WTC11 (cell line): Measurements from ENCODE around the gene ASS1. TPM values are rescaled to one million over a fixed set of nuclear protein-coding genes. Genes with fewer than 3 reads are reported as not detected.

Experiments
- ATAC-seq: fragments of 200-7000 bp; cut with Tn5 transposase; 2 replicates; pipeline ENCODE4 v1.10.0; 2021; ENCODE audit warnings: mild to moderate bottlenecking, moderate library complexity
- CTCF ChIA-PET: fragments of 300-600 bp; sonication (Branson Sonifier 250); formaldehyde crosslinking; loops from one replicate; lab custom pipeline; 2021; ENCODE audit warnings: antibody characterized with exemption; lab: Charles Lee
- POLR2A ChIA-PET: fragments of 350-600 bp; sonication (Branson Sonifier 250); formaldehyde crosslinking; loops from one replicate; lab custom pipeline; 2021; ENCODE audit warnings: antibody characterized with exemption; lab: Charles Lee
- DNase-seq: peaks from one replicate; pipeline ENCODE4 v3.0.0; 2021; ENCODE audit warnings: low spot score
- H3K27ac Mint-ChIP-seq: 2 replicates; pipeline ENCODE4 v1.8.0; 2021; ENCODE audit warnings: mixed read lengths
- H3K27me3 Mint-ChIP-seq: 2 replicates; pipeline ENCODE4 v1.8.0; 2021; ENCODE audit warnings: low read depth, mild to moderate bottlenecking, moderate library complexity, mixed read lengths
- H3K36me3 Mint-ChIP-seq: 2 replicates; pipeline ENCODE4 v1.8.0; 2021; ENCODE audit warnings: mixed read lengths
- H3K4me1 Mint-ChIP-seq: 2 replicates; pipeline ENCODE4 v1.8.0; 2022; ENCODE audit warnings: mixed read lengths
- H3K4me3 Mint-ChIP-seq: 2 replicates; pipeline ENCODE4 v1.8.0; 2021; ENCODE audit warnings: mild to moderate bottlenecking, moderate library complexity, mixed read lengths
- H3K9me3 Mint-ChIP-seq: 2 replicates; pipeline ENCODE4 v1.8.0; 2021; ENCODE audit warnings: mixed read lengths
- ATF6 ChIP-seq: sonication (generic); formaldehyde crosslinking; IDR thresholded peaks from 2 replicates; pipeline ENCODE4 v1.8.1; 2023; ENCODE audit warnings: mild to moderate bottlenecking, missing genetic modification reagents
- CBFB ChIP-seq: sonication (generic); formaldehyde crosslinking; IDR thresholded peaks from 2 replicates; pipeline ENCODE4 v1.8.1; 2022; ENCODE audit warnings: mild to moderate bottlenecking, low read depth, missing genetic modification reagents
- CREM ChIP-seq: sonication (generic); formaldehyde crosslinking; IDR thresholded peaks from 2 replicates; pipeline ENCODE4 v1.8.1; 2022; ENCODE audit warnings: mild to moderate bottlenecking, missing genetic modification reagents, moderate library complexity
- EMX1 ChIP-seq: fragments of 250-450 bp; sonication (Bioruptor Pico); IDR thresholded peaks from 2 replicates; pipeline ENCODE4 v1.8.0; 2021; ENCODE audit warnings: mild to moderate bottlenecking
- FOXP1 ChIP-seq: sonication (generic); formaldehyde crosslinking; IDR thresholded peaks from 2 replicates; pipeline ENCODE4 v1.8.0; 2022; ENCODE audit warnings: missing genetic modification reagents, mild to moderate bottlenecking, moderate library complexity, borderline replicate concordance
- GTF2I ChIP-seq: fragments of 250-450 bp; sonication (Bioruptor Pico); conservative IDR thresholded peaks from 2 replicates; pipeline ENCODE4 v1.4.0; 2021; ENCODE audit warnings: mild to moderate bottlenecking
- IRF2 ChIP-seq: sonication (generic); formaldehyde crosslinking; IDR thresholded peaks from 2 replicates; pipeline ENCODE4 v1.8.0; 2022; ENCODE audit warnings: low read depth, missing genetic modification reagents, borderline replicate concordance
- JUN ChIP-seq: sonication (generic); formaldehyde crosslinking; IDR thresholded peaks from 2 replicates; pipeline ENCODE4 v1.8.0; 2023; ENCODE audit warnings: mild to moderate bottlenecking, missing genetic modification reagents
- MYBL2 ChIP-seq: sonication (generic); formaldehyde crosslinking; IDR thresholded peaks from 2 replicates; pipeline ENCODE4 v1.8.1; 2023; ENCODE audit warnings: mild to moderate bottlenecking, moderate library complexity, missing genetic modification reagents
- NFATC4 ChIP-seq: fragments of 250-450 bp; sonication (Bioruptor Pico); IDR thresholded peaks from 2 replicates; pipeline ENCODE4 v1.9.0; 2021; ENCODE audit warnings: mild to moderate bottlenecking
- NR1H2 ChIP-seq: sonication (generic); formaldehyde crosslinking; IDR thresholded peaks from 2 replicates; pipeline ENCODE4 v1.9.0; 2021; ENCODE audit warnings: mild to moderate bottlenecking, moderate library complexity, missing genetic modification reagents
- SMAD4 ChIP-seq: sonication (generic); formaldehyde crosslinking; IDR thresholded peaks from 2 replicates; pipeline ENCODE4 v1.8.0; 2022; ENCODE audit warnings: mild to moderate bottlenecking, missing genetic modification reagents
- TP53 ChIP-seq: sonication (generic); formaldehyde crosslinking; IDR thresholded peaks from 2 replicates; pipeline ENCODE4 v1.8.1; 2023; ENCODE audit warnings: mild to moderate bottlenecking, missing genetic modification reagents
- ZNF121 ChIP-seq: sonication (generic); formaldehyde crosslinking; IDR thresholded peaks from 2 replicates; pipeline ENCODE4 v1.8.0; 2023; ENCODE audit warnings: missing genetic modification reagents
- ZNF138 ChIP-seq: sonication (generic); formaldehyde crosslinking; conservative IDR thresholded peaks from 2 replicates; pipeline ENCODE4 v1.8.1; 2022; ENCODE audit warnings: mild to moderate bottlenecking, moderate library complexity, missing genetic modification reagents
- ZNF425 ChIP-seq: fragments of 250-450 bp; sonication (Bioruptor Pico); conservative IDR thresholded peaks from 2 replicates; pipeline ENCODE4 v1.9.0; 2021; ENCODE audit warnings: mild to moderate bottlenecking
- total RNA-seq: library from RNA; stranded (reverse); gene quantifications from 3 replicates; pipeline ENCODE4 v1.2.3, GENCODE V29; 2021
- TF ChIP-seq, protein P1 (sequence below): sonication (generic); formaldehyde crosslinking; IDR thresholded peaks from 2 replicates; pipeline ENCODE4 v1.8.0; 2023; ENCODE audit warnings: missing genetic modification reagents, mild to moderate bottlenecking, borderline replicate concordance
- TF ChIP-seq, protein P2 (sequence below): fragments of 250-450 bp; sonication (Bioruptor Pico); IDR thresholded peaks from 2 replicates; pipeline ENCODE4 v1.9.0; 2021; ENCODE audit warnings: mild to moderate bottlenecking, borderline replicate concordance
- TF ChIP-seq, protein P3 (sequence below): fragments of 250-450 bp; sonication (Bioruptor Pico); IDR thresholded peaks from 2 replicates; pipeline ENCODE4 v2.1.2; 2022; ENCODE audit warnings: mild to moderate bottlenecking, moderate library complexity
- TF ChIP-seq, protein P4 (sequence below): sonication (generic); formaldehyde crosslinking; IDR thresholded peaks from 2 replicates; pipeline ENCODE4 v1.8.0; 2023; ENCODE audit warnings: missing genetic modification reagents

ASS1 gene
- total RNA-seq, 1 experiment from 2014 or later, result 95.7 TPM

- DNase-seq, result no peak
- no peak overlapping the region for H3K4me3 Mint-ChIP-seq
- TF ChIP-seq, protein P1, sequence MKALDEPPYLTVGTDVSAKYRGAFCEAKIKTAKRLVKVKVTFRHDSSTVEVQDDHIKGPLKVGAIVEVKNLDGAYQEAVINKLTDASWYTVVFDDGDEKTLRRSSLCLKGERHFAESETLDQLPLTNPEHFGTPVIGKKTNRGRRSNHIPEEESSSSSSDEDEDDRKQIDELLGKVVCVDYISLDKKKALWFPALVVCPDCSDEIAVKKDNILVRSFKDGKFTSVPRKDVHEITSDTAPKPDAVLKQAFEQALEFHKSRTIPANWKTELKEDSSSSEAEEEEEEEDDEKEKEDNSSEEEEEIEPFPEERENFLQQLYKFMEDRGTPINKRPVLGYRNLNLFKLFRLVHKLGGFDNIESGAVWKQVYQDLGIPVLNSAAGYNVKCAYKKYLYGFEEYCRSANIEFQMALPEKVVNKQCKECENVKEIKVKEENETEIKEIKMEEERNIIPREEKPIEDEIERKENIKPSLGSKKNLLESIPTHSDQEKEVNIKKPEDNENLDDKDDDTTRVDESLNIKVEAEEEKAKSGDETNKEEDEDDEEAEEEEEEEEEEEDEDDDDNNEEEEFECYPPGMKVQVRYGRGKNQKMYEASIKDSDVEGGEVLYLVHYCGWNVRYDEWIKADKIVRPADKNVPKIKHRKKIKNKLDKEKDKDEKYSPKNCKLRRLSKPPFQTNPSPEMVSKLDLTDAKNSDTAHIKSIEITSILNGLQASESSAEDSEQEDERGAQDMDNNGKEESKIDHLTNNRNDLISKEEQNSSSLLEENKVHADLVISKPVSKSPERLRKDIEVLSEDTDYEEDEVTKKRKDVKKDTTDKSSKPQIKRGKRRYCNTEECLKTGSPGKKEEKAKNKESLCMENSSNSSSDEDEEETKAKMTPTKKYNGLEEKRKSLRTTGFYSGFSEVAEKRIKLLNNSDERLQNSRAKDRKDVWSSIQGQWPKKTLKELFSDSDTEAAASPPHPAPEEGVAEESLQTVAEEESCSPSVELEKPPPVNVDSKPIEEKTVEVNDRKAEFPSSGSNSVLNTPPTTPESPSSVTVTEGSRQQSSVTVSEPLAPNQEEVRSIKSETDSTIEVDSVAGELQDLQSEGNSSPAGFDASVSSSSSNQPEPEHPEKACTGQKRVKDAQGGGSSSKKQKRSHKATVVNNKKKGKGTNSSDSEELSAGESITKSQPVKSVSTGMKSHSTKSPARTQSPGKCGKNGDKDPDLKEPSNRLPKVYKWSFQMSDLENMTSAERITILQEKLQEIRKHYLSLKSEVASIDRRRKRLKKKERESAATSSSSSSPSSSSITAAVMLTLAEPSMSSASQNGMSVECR (CRISPR knock-in tag), result no peak
- TF ChIP-seq NR1H2 (CRISPR knock-in tag) (no peak), CREM (CRISPR knock-in tag) (no peak), MYBL2 (CRISPR knock-in tag) (no peak), FOXP1 (CRISPR knock-in tag) (no peak), SMAD4 (CRISPR knock-in tag) (no peak), ATF6 (no peak), IRF2 (CRISPR knock-in tag) (no peak), TP53 (CRISPR knock-in tag) (no peak), EMX1 (CRISPR knock-in tag) (no peak), CBFB (CRISPR knock-in tag) (no peak), NFATC4 (CRISPR knock-in tag) (no peak), JUN (CRISPR knock-in tag) (no peak), ZNF121 (CRISPR knock-in tag) (no peak), ZNF425 (CRISPR knock-in tag) (no peak), ZNF138 (CRISPR knock-in tag) (no peak), GTF2I (no peak)
- TF ChIP-seq, protein P2, sequence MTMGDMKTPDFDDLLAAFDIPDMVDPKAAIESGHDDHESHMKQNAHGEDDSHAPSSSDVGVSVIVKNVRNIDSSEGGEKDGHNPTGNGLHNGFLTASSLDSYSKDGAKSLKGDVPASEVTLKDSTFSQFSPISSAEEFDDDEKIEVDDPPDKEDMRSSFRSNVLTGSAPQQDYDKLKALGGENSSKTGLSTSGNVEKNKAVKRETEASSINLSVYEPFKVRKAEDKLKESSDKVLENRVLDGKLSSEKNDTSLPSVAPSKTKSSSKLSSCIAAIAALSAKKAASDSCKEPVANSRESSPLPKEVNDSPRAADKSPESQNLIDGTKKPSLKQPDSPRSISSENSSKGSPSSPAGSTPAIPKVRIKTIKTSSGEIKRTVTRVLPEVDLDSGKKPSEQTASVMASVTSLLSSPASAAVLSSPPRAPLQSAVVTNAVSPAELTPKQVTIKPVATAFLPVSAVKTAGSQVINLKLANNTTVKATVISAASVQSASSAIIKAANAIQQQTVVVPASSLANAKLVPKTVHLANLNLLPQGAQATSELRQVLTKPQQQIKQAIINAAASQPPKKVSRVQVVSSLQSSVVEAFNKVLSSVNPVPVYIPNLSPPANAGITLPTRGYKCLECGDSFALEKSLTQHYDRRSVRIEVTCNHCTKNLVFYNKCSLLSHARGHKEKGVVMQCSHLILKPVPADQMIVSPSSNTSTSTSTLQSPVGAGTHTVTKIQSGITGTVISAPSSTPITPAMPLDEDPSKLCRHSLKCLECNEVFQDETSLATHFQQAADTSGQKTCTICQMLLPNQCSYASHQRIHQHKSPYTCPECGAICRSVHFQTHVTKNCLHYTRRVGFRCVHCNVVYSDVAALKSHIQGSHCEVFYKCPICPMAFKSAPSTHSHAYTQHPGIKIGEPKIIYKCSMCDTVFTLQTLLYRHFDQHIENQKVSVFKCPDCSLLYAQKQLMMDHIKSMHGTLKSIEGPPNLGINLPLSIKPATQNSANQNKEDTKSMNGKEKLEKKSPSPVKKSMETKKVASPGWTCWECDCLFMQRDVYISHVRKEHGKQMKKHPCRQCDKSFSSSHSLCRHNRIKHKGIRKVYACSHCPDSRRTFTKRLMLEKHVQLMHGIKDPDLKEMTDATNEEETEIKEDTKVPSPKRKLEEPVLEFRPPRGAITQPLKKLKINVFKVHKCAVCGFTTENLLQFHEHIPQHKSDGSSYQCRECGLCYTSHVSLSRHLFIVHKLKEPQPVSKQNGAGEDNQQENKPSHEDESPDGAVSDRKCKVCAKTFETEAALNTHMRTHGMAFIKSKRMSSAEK (CRISPR knock-in tag), result no peak
- TF ChIP-seq, protein P3, sequence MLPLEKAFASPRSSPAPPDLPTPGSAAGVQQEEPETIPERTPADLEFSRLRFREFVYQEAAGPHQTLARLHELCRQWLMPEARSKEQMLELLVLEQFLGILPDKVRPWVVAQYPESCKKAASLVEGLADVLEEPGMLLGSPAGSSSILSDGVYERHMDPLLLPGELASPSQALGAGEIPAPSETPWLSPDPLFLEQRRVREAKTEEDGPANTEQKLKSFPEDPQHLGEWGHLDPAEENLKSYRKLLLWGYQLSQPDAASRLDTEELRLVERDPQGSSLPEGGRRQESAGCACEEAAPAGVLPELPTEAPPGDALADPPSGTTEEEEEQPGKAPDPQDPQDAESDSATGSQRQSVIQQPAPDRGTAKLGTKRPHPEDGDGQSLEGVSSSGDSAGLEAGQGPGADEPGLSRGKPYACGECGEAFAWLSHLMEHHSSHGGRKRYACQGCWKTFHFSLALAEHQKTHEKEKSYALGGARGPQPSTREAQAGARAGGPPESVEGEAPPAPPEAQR (CRISPR knock-in tag), result no peak
- TF ChIP-seq, protein P4, sequence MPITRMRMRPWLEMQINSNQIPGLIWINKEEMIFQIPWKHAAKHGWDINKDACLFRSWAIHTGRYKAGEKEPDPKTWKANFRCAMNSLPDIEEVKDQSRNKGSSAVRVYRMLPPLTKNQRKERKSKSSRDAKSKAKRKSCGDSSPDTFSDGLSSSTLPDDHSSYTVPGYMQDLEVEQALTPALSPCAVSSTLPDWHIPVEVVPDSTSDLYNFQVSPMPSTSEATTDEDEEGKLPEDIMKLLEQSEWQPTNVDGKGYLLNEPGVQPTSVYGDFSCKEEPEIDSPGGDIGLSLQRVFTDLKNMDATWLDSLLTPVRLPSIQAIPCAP (CRISPR knock-in tag), result no peak
- TF ChIP-seq, all 79 proteins: peak for 0
- Mint-ChIP-seq H3K4me1 (peaks cover 9% of the 10 kb centered on the region), H3K27ac (no peak overlapping the region), H3K27me3 (no peaks in the 10 kb centered on the region), H3K9me3 (peaks cover 10% of the 10 kb centered on the region), H3K36me3 (peaks cover 13% of the 10 kb centered on the region)
- CTCF ChIA-PET, result interaction anchor here (0.6 kb wide), 1 partner anchor 16 kb away, joined by 3 read pairs; no protein-coding TSS in a partner anchor
- no peak for ATAC-seq
- POLR2A ChIA-PET, result no interaction called here
These were observed 52.4 kb downstream of the ASS1 start for GRCh38 chr9:130497139-130497538.
